ENCODE results near the gene MEIG1.

MEIG1 gene

DNA sequence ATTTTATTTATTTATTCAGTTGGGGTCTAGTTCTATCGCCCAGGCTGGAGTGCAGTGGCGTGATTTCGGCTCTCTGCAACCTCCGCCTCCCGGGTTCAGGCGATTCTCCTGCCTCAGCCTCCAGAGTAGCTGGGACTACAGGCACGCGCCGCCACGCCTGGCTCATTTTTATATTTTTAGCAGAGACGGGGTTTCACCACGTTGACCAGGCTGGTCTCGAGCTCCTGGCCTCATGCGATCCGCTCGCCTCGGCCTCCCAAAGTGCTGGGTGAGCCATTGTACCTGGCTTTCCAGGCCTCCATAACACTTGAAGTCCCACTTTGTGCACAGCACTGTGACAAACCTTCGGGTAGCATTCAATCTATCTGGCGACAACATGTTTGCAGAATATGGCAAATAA lies 4.3 kb upstream of the MEIG1 start:
- H3K79me2 ChIP-seq (ENCODE audit: insufficient read depth, low read length), result peaks cover 51% of the 10 kb centered on the region
- H3K36me3 ChIP-seq (ENCODE audit: insufficient read depth, low read length), result no peaks in the 10 kb centered on the region
- peaks cover 42% of the 10 kb centered on the region for H3K4me1 ChIP-seq (ENCODE audit: insufficient read depth, low read length, poor library complexity, severe bottlenecking)
- H3K9me3 ChIP-seq (ENCODE audit: insufficient read depth, low read depth, low read length), result no peaks in the 10 kb centered on the region
- H3K27me3 ChIP-seq (ENCODE audit: insufficient read depth, low read length, poor library complexity, severe bottlenecking), result no peaks in the 10 kb centered on the region
- H3K4me2 ChIP-seq (ENCODE audit: low read depth, low read length, poor library complexity, severe bottlenecking), result peak overlapping the region; percentile 88
- H2AFZ ChIP-seq (ENCODE audit: low read length), result no peak overlapping the region
- H4K20me1 ChIP-seq (ENCODE audit: insufficient read depth, low read length, poor library complexity, severe bottlenecking), result peaks cover 25% of the 10 kb centered on the region
- 0 out of 2 replicates have a peak, but pooled peaks cover under 1% of the 10 kb centered on the region for H3F3A ChIP-seq (ENCODE audit: low read depth)
- H3K4me3 ChIP-seq (ENCODE audit: low read length, poor library complexity, severe bottlenecking), result peak overlapping the region; percentile 82
- peak overlapping the region; percentile 86 for H3K9ac ChIP-seq (ENCODE audit: low read depth, low read length, poor library complexity, severe bottlenecking)
- H3K9me2 ChIP-seq (replicated peaks; ENCODE audit: low read depth, low read length), result no peaks in the 10 kb centered on the region
- TF ChIP-seq CTCF (conservative IDR thresholded peaks at IDR 0.05; ENCODE audit: low read length) (no peak), EZH2phosphoT487 (IDR thresholded peaks at IDR 0.05; ENCODE audit: borderline replicate concordance) (no peak)

GRCh38 chr10:14958872-14959220 lies 342 bp upstream of the MEIG1 start:
- H3K9ac ChIP-seq (ENCODE audit: low read depth, low read length, poor library complexity, severe bottlenecking), result peak overlapping the region; percentile 89
- H3K4me1 ChIP-seq (ENCODE audit: insufficient read depth, low read length, poor library complexity, severe bottlenecking), result peaks cover 13% of the 10 kb centered on the region
- H3F3A ChIP-seq (ENCODE audit: low read depth), result 0 out of 2 replicates have a peak, but pooled peaks cover 3% of the 10 kb centered on the region
- no peaks in the 10 kb centered on the region for H4K20me1 ChIP-seq (ENCODE audit: insufficient read depth, low read length, poor library complexity, severe bottlenecking)
- peak overlapping the region; percentile 95 for H2AFZ ChIP-seq (ENCODE audit: low read length)
- peak overlapping the region; percentile 85 for H3K4me2 ChIP-seq (ENCODE audit: low read depth, low read length, poor library complexity, severe bottlenecking)
- H3K79me2 ChIP-seq (ENCODE audit: insufficient read depth, low read length), result peaks cover 13% of the 10 kb centered on the region; the same call in 1 of the 2 replicates
- H3K4me3 ChIP-seq (ENCODE audit: low read length, poor library complexity, severe bottlenecking), result peak overlapping the region; percentile 92
- no peaks in the 10 kb centered on the region for H3K27me3 ChIP-seq (ENCODE audit: insufficient read depth, low read length, poor library complexity, severe bottlenecking)
- H3K9me2 ChIP-seq (replicated peaks; ENCODE audit: low read depth, low read length), result no peaks in the 10 kb centered on the region
- TF ChIP-seq EZH2phosphoT487 (IDR thresholded peaks at IDR 0.05; ENCODE audit: borderline replicate concordance) (no peak), CTCF (conservative IDR thresholded peaks at IDR 0.05; ENCODE audit: low read length) (no peak)
- H3K36me3 ChIP-seq (ENCODE audit: insufficient read depth, low read length), result no peaks in the 10 kb centered on the region
- no peaks in the 10 kb centered on the region for H3K9me3 ChIP-seq (ENCODE audit: insufficient read depth, low read depth, low read length)

DNA sequence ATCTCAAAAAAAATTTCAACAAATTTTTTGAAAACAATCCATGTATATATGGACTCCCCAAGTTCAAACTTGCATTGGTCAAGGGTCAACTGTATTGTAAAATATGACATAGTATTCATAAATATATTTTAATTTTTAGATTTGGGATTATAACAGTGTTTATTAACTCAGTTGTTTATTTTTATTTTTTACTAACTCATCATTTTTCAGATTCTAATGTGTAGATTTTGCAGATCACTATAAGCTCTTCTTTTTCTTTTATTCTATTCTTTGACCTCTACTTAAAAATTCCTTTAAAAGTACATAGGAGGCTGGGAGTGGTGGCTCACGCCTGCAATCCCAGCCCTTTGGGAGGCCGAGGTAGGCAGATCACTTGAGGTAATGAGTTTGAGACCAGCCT lies 8.7 kb downstream of the MEIG1 start:
- Histone ChIP-seq H3K4me3 (ENCODE audit: low read length, poor library complexity, severe bottlenecking) (no peak overlapping the region), H2AFZ (ENCODE audit: low read length) (no peak overlapping the region), H3K36me3 (ENCODE audit: insufficient read depth, low read length) (no peaks in the 10 kb centered on the region), H3K79me2 (ENCODE audit: insufficient read depth, low read length) (no peaks in the 10 kb centered on the region), H3F3A (ENCODE audit: low read depth) (no peaks in the 10 kb centered on the region), H3K4me2 (ENCODE audit: low read depth, low read length, poor library complexity, severe bottlenecking) (no peak overlapping the region), H3K4me1 (ENCODE audit: insufficient read depth, low read length, poor library complexity, severe bottlenecking) (no peaks in the 10 kb centered on the region), H4K20me1 (ENCODE audit: insufficient read depth, low read length, poor library complexity, severe bottlenecking) (no peaks in the 10 kb centered on the region), H3K9me2 (replicated peaks; ENCODE audit: low read depth, low read length) (no peaks in the 10 kb centered on the region), H3K27me3 (ENCODE audit: insufficient read depth, low read length, poor library complexity, severe bottlenecking) (peaks cover 46% of the 10 kb centered on the region), H3K9me3 (ENCODE audit: insufficient read depth, low read depth, low read length) (no peaks in the 10 kb centered on the region), H3K9ac (ENCODE audit: low read depth, low read length, poor library complexity, severe bottlenecking) (no peak overlapping the region)
- TF ChIP-seq CTCF (conservative IDR thresholded peaks at IDR 0.05; ENCODE audit: low read length) (no peak), EZH2phosphoT487 (IDR thresholded peaks at IDR 0.05; ENCODE audit: borderline replicate concordance) (no peak)
